Panc1 (cell line): ENCODE data around the gene SLC19A1. TPM values are rescaled to one million over a fixed set of nuclear protein-coding genes. Genes with fewer than 3 reads are reported as not detected.

ENCODE experiments used
- ATAC-seq: fragments of 200-7000 bp; cut with Tn5 transposase; 2 replicates; pipeline ENCODE4 v1.9.1; 2020; ENCODE audit warnings: mild to moderate bottlenecking, moderate library complexity
- BruUV-seq: library from RNA; stranded (reverse); fragments of 400-500 nt; replicated peaks from 2 replicates; lab custom pipeline; 2021; lab: Mats Ljungman, UMichigan
- CTCF ChIA-PET: fragments of 300-600 bp; sonication (Branson Sonifier 250); formaldehyde crosslinking; loops from one replicate; lab custom pipeline; 2022; ENCODE audit warnings: antibody characterized with exemption; lab: Charles Lee
- POLR2A ChIA-PET: fragments of 300-600 bp; sonication (Branson Sonifier 250); formaldehyde crosslinking; loops from one replicate; lab custom pipeline; 2022; ENCODE audit warnings: antibody characterized with exemption; lab: Charles Lee
- DNase-seq: peaks from one replicate; pipeline ENCODE4 v3.0.0-alpha.2; 2010; ENCODE audit warnings: low read depth, low spot score
- H3K27ac ChIP-seq: 2 replicates; pipeline ENCODE4 v1.5.1; 2011; ENCODE audit warnings: mild to moderate bottlenecking, low read length, inconsistent platforms
- H3K27me3 ChIP-seq: fragments of 200-500 bp; sonication (Bioruptor generic); 2 replicates; pipeline ENCODE4 v1.6.0; 2014; ENCODE audit warnings: low read length, inconsistent platforms; ENCODE audit not compliant: control insufficient read depth, insufficient read depth
- H3K36me3 ChIP-seq: fragments of 200-500 bp; sonication (Bioruptor generic); 2 replicates; pipeline ENCODE4 v1.5.1; 2014; ENCODE audit warnings: inconsistent platforms, mild to moderate bottlenecking, low read length, moderate library complexity; ENCODE audit not compliant: control insufficient read depth, insufficient read depth
- H3K4me1 ChIP-seq: 2 replicates; pipeline ENCODE4 v1.5.1; 2011; ENCODE audit warnings: inconsistent platforms, mild to moderate bottlenecking, low read length, moderate library complexity; ENCODE audit not compliant: control insufficient read depth, insufficient read depth
- H3K4me3 ChIP-seq, 2 experiments: 2 replicates each; pipeline ENCODE4 v1.5.1; 2011 to 2012; ENCODE audit warnings: low read depth in 2 of 2, low read length in 2 of 2, mild to moderate bottlenecking in 2 of 2, inconsistent platforms in 1 of 2, moderate library complexity in 1 of 2
- H3K9me3 ChIP-seq: fragments of 200-500 bp; sonication (Bioruptor generic); 2 replicates; pipeline ENCODE4 v1.5.1; 2014; ENCODE audit warnings: low read depth, mild to moderate bottlenecking, inconsistent platforms, low read length, moderate library complexity; ENCODE audit not compliant: control insufficient read depth, insufficient read depth
- CTCF ChIP-seq: fragments of 450-650 bp; IDR thresholded peaks from 2 replicates; pipeline ENCODE4 v1.5.1; 2017; ENCODE audit warnings: mild to moderate bottlenecking
- POLR2AphosphoS5 ChIP-seq: IDR thresholded peaks from 2 replicates; pipeline ENCODE4 v1.6.1; 2012; ENCODE audit warnings: mild to moderate bottlenecking, low read depth, low read length, moderate library complexity
- REST ChIP-seq, 2 experiments: IDR thresholded peaks; 2 replicates each; pipeline ENCODE4 v1.6.1; 2011 to 2012; ENCODE audit warnings: low read depth in 2 of 2, control low read depth in 1 of 2, low read length in 1 of 2, mild to moderate bottlenecking in 1 of 2, moderate library complexity in 1 of 2; ENCODE audit not compliant: insufficient read depth in 1 of 2
- SIN3A ChIP-seq: IDR thresholded peaks from 2 replicates; pipeline ENCODE4 v1.6.1; 2012; ENCODE audit warnings: low read depth, mild to moderate bottlenecking, low read length, moderate library complexity, borderline replicate concordance; ENCODE audit not compliant: insufficient read depth
- TCF7L2 ChIP-seq: IDR thresholded peaks from 2 replicates; pipeline ENCODE4 v1.6.1; 2011; ENCODE audit warnings: mild to moderate bottlenecking, low read depth, low read length, inconsistent platforms
- in situ Hi-C: cut with HindIII; loops from 2 replicates; pipeline ENCODE4 v1.10.0; 2016; ENCODE audit warnings: low sequenced_read_pairs, low pct_unique_long_range_greater_than_20kb
- intact Hi-C: fragments of 100-400 bp; cut with micrococcal nuclease; formaldehyde crosslinking; loops from one replicate; pipeline ENCODE4 v1.10.0; 2022; ENCODE audit not compliant: unreplicated experiment
- total RNA-seq: library from RNA; stranded (reverse); gene quantifications from one replicate; pipeline ENCODE4 v1.2.1, GENCODE V29; 2021; ENCODE audit not compliant: unreplicated experiment

Gene SLC19A1
- total RNA-seq, 1 experiment from 2014 or later = 24.5 TPM

- ATAC-seq (peak; percentile 31; the same call in 1 of the 2 replicates), DNase-seq (no peak)
- no peak for TF ChIP-seq CTCF
- no peak for TF ChIP-seq SIN3A
- no peak for TF ChIP-seq TCF7L2
- TF ChIP-seq POLR2AphosphoS5 = no peak
- no peak for TF ChIP-seq REST (IDR thresholded peaks at IDR 0.05; ENCODE audit: insufficient read depth in 1 of 2, low read depth in 2 of 2, low read length in 1 of 2)
- Histone ChIP-seq H3K4me1 (no peaks in the 10 kb centered on the region), H3K36me3 (no peaks in the 10 kb centered on the region), H3K9me3 (peaks cover 14% of the 10 kb centered on the region), H3K27me3 (no peaks in the 10 kb centered on the region), H3K4me3 (no peak overlapping the region), H3K27ac (no peak overlapping the region)
- ChIA-PET POLR2A (no interaction called here), CTCF (no interaction called here)
- no TSS peak for BruUV-seq
- in situ Hi-C loops (no loop called here), intact Hi-C loops (no loop called here)
These were observed 19.3 kb downstream of the SLC19A1 start for GRCh38 chr21:45522986-45523385.

GRCh38 chr21:45522381-45522780, 19.9 kb downstream of the SLC19A1 start:
- TF ChIP-seq TCF7L2 (no peak), SIN3A (no peak), REST (IDR thresholded peaks at IDR 0.05; ENCODE audit: insufficient read depth in 1 of 2, low read depth in 2 of 2, low read length in 1 of 2) (no peak), CTCF (no peak), POLR2AphosphoS5 (no peak)
- Histone ChIP-seq H3K36me3 (no peaks in the 10 kb centered on the region), H3K27ac (no peak overlapping the region), H3K4me3 (no peak overlapping the region), H3K4me1 (no peaks in the 10 kb centered on the region), H3K9me3 (peaks cover 14% of the 10 kb centered on the region), H3K27me3 (no peaks in the 10 kb centered on the region)
- DNase-seq (no peak), ATAC-seq (no peak)
- CTCF ChIA-PET = interaction anchor here (0.6 kb wide), 1 partner anchor 10 kb away, joined by 3 read pairs; no protein-coding TSS in a partner anchor
- intact Hi-C loops = no loop called here
- POLR2A ChIA-PET = no interaction called here
- BruUV-seq = no TSS peak
- in situ Hi-C loops = no loop called here
